ENCODE data around the gene PRRC2A.
A peak's percentile ranks its signal among the peaks of the same experiment; 100 is the strongest.

Gene PRRC2A

GRCh38 chr6:31610968-31611367 lies 9.5 kb upstream of the PRRC2A start:
- no peak overlapping the region for H3K27ac ChIP-seq
- no peak for TF ChIP-seq CTCF (conservative IDR thresholded peaks at IDR 0.05)

GRCh38 chr6:31614075-31614619 lies 6.4 kb upstream of the PRRC2A start:
- H3K27ac ChIP-seq, result peak overlapping the region; percentile 38; the same call in 1 of the 2 replicates
- TF ChIP-seq CTCF (conservative IDR thresholded peaks at IDR 0.05), result no peak

- peak within 1 kb of the TSS; percentile 38; the same call in 1 of the 2 replicates for H3K27ac ChIP-seq
- no peak for TF ChIP-seq CTCF (conservative IDR thresholded peaks at IDR 0.05)
These were observed 5.6 kb upstream of the PRRC2A start, which contains the start of gene AIF1 for GRCh38 chr6:31614684-31615578. TSS of gene AIF1 (plus strand) at chr6:31615234. CDS start at chr6:31615330, 96 bp downstream.

GRCh38 chr6:31615748-31616147 lies 4.8 kb upstream of the PRRC2A start:
- no peak overlapping the region for H3K27ac ChIP-seq
- no peak for TF ChIP-seq CTCF (conservative IDR thresholded peaks at IDR 0.05)

- TF ChIP-seq CTCF (conservative IDR thresholded peaks at IDR 0.05), result no peak
- H3K27ac ChIP-seq, result no peak overlapping the region
These were observed 3.5 kb upstream of the PRRC2A start for GRCh38 chr6:31617010-31617409.

GRCh38 chr6:31619805-31620585 lies 520 bp upstream of the PRRC2A start:
- no peak for TF ChIP-seq CTCF (conservative IDR thresholded peaks at IDR 0.05)
- peak overlapping the region; percentile 95 for H3K27ac ChIP-seq

All from VCaP (cell line).